ENCODE results near the gene SLC25A11. TPM values are rescaled to one million over a fixed set of nuclear protein-coding genes. Genes with fewer than 3 reads are reported as not detected.

The SLC25A11 gene
- total RNA-seq, 4 donors from 2014 or later = 38.9 to 74.2 (median 47.1) TPM

GRCh38 chr17:4980644-4981216 lies 40.9 kb upstream of the SLC25A11 start:
- ATAC-seq (ENCODE audit: low FRiP score) (peak; percentile 62), DNase-seq (ENCODE audit: low spot score) (no peak)
- TF ChIP-seq CTCF (IDR thresholded peaks at IDR 0.05) = peak in 1 of 3 donors; percentile 66

GRCh38 chr17:4978726-4979125 lies 38.9 kb upstream of the SLC25A11 start:
- no peak for ATAC-seq (ENCODE audit: low FRiP score)
- TF ChIP-seq CTCF (IDR thresholded peaks at IDR 0.05) = no peak
- DNase-seq (ENCODE audit: low spot score) = no peak

- ATAC-seq (ENCODE audit: low FRiP score) = no peak
- no peak for TF ChIP-seq CTCF (IDR thresholded peaks at IDR 0.05)
- DNase-seq (ENCODE audit: low spot score) = no peak
Measured at GRCh38 chr17:4974115-4974670, 34.3 kb upstream of the SLC25A11 start.

GRCh38 chr17:4973256-4974114 lies 33.6 kb upstream of the SLC25A11 start:
- DNase-seq (ENCODE audit: low spot score) = no peak
- TF ChIP-seq CTCF (IDR thresholded peaks at IDR 0.05) = no peak
- ATAC-seq (ENCODE audit: low FRiP score) = no peak

GRCh38 chr17:4972752-4973151 lies 32.9 kb upstream of the SLC25A11 start:
- DNase-seq (ENCODE audit: low spot score) (no peak), ATAC-seq (ENCODE audit: low FRiP score) (no peak)
- no peak for TF ChIP-seq CTCF (IDR thresholded peaks at IDR 0.05)

GRCh38 chr17:4972322-4972721 lies 32.5 kb upstream of the SLC25A11 start:
- no peak for TF ChIP-seq CTCF (IDR thresholded peaks at IDR 0.05)
- no peak for DNase-seq (ENCODE audit: low spot score)
- no peak for ATAC-seq (ENCODE audit: low FRiP score)

All from omental fat pad (tissue), 4 donors.